H1 (cell line): Measurements from ENCODE around the gene FARS2. TPM values are rescaled to one million over a fixed set of nuclear protein-coding genes. Genes with fewer than 3 reads are reported as not detected.

Experiments used
- CTCF ChIA-PET: fragments of 300-600 bp; sonication (Branson Sonifier 250); formaldehyde crosslinking; loops from one replicate; lab custom pipeline; 2021; ENCODE audit not compliant: partially characterized antibody; lab: Charles Lee
- POLR2A ChIA-PET: fragments of 300-600 bp; sonication (Branson Sonifier 250); formaldehyde crosslinking; loops from one replicate; lab custom pipeline; 2021; ENCODE audit warnings: inconsistent platforms; ENCODE audit not compliant: partially characterized antibody; lab: Charles Lee
- DNase-seq, 2 experiments: peaks; one replicate each; pipeline versions ENCODE4 v3.0.0 to v3.0.0-alpha.2; 2010 to 2022; ENCODE audit warnings: low spot score in 2 of 2, low read depth in 1 of 2, mixed read lengths in 1 of 2
- FAIRE-seq: peaks from 2 replicates; lab custom pipeline; 2011; peaks lifted over from hg19 to GRCh38; lab: Jason Lieb, UNC
- H2AFZ ChIP-seq: 2 replicates; pipeline ENCODE4 v1.8.1; 2012; ENCODE audit warnings: low read length, inconsistent platforms
- H2AK5ac ChIP-seq: 2 replicates; pipeline ENCODE4 v1.6.1; 2013; ENCODE audit warnings: low read depth, low read length
- H2BK120ac ChIP-seq: replicated peaks from 2 replicates; pipeline ENCODE3; 2013; ENCODE audit warnings: low read depth, low read length, inconsistent platforms
- H2BK12ac ChIP-seq: 2 replicates; pipeline ENCODE4 v1.6.1; 2013; ENCODE audit warnings: low read depth, low read length
- H2BK15ac ChIP-seq: 2 replicates; pipeline ENCODE4 v1.6.1; 2013; ENCODE audit warnings: low read length
- H2BK20ac ChIP-seq: 2 replicates; pipeline ENCODE4 v1.6.1; 2013; ENCODE audit warnings: low read length
- H2BK5ac ChIP-seq: 2 replicates; pipeline ENCODE4 v1.6.1; 2013; ENCODE audit warnings: low read depth, low read length
- H3K14ac ChIP-seq: 2 replicates; pipeline ENCODE4 v1.6.1; 2013; ENCODE audit warnings: inconsistent platforms; ENCODE audit not compliant: insufficient read length
- H3K18ac ChIP-seq: 2 replicates; pipeline ENCODE4 v1.6.1; 2013; ENCODE audit warnings: low read length; ENCODE audit errors: extremely low read depth
- H3K23ac ChIP-seq: 2 replicates; pipeline ENCODE4 v1.6.1; 2013; ENCODE audit warnings: inconsistent platforms; ENCODE audit not compliant: insufficient read length
- H3K23me2 ChIP-seq: 2 replicates; pipeline ENCODE4 v1.6.1; 2013; ENCODE audit warnings: low read depth, low read length
- H3K27ac ChIP-seq: 2 replicates; pipeline ENCODE4 v1.6.1; 2011; ENCODE audit warnings: low read depth, low read length, inconsistent platforms
- H3K27me3 ChIP-seq, 4 experiments: replicated peaks in 1 of 4; 1 replicate in 1 of 4; 2 replicates in 3 of 4; pipeline versions ENCODE4 v1.6.1 to v1.8.1; 2011 to 2013; ENCODE audit warnings: low read length in 3 of 4, mild to moderate bottlenecking in 3 of 4, inconsistent platforms in 2 of 4, mixed read lengths in 2 of 4, moderate library complexity in 1 of 4; ENCODE audit not compliant: control insufficient read depth in 3 of 4, insufficient read depth in 3 of 4; ENCODE audit errors: extremely low read depth in 1 of 4
- H3K36me3 ChIP-seq, 4 experiments: 2 replicates each; pipeline versions ENCODE4 v1.6.1 to v1.8.1; 2011 to 2013; ENCODE audit warnings: mild to moderate bottlenecking in 4 of 4, low read length in 3 of 4, moderate library complexity in 2 of 4, control low read depth in 1 of 4, inconsistent platforms in 1 of 4; ENCODE audit not compliant: insufficient read depth in 4 of 4, control insufficient read depth in 2 of 4
- H3K4ac ChIP-seq: replicated peaks from 2 replicates; pipeline ENCODE3; 2013; ENCODE audit warnings: low read length, low read depth, mixed read lengths, inconsistent platforms; ENCODE audit not compliant: insufficient read length
- H3K4me1 ChIP-seq, 4 experiments: replicated peaks in 1 of 4; 1 replicate in 1 of 4; 2 replicates in 3 of 4; pipeline versions ENCODE4 v1.6.1 to v1.8.1; 2011 to 2013; ENCODE audit warnings: low read length in 3 of 4, inconsistent platforms in 2 of 4, mixed read lengths in 1 of 4; ENCODE audit not compliant: insufficient read depth in 4 of 4, control insufficient read depth in 3 of 4
- H3K4me2 ChIP-seq, 2 experiments: 2 replicates each; pipeline versions ENCODE4 v1.6.1 to v1.8.1; 2011 to 2013; ENCODE audit warnings: low read depth in 2 of 2, low read length in 2 of 2, control low read depth in 1 of 2, inconsistent platforms in 1 of 2, mild to moderate bottlenecking in 1 of 2; ENCODE audit not compliant: insufficient read depth in 1 of 2
- H3K4me3 ChIP-seq, 4 experiments: fragments of 200-600, 300-600 bp in 1 of 4; sonication (generic), shearing (Covaris generic), sonication (Bioruptor Twin) in 1 of 4; 2 replicates each; pipeline versions ENCODE4 v1.5.1 to v1.8.1; 2011 to 2016; ENCODE audit warnings: low read length in 4 of 4, low read depth in 3 of 4, control low read depth in 2 of 4, inconsistent platforms in 2 of 4, mild to moderate bottlenecking in 2 of 4, mixed read lengths in 1 of 4, moderate library complexity in 1 of 4; ENCODE audit not compliant: insufficient read depth in 2 of 4; ENCODE audit errors: extremely low read depth in 1 of 4
- H3K56ac ChIP-seq: replicated peaks from 2 replicates; pipeline ENCODE3; 2013; ENCODE audit warnings: low read depth, mild to moderate bottlenecking, mixed read lengths, low read length, inconsistent platforms; ENCODE audit not compliant: insufficient read length
- H3K79me1 ChIP-seq: 2 replicates; pipeline ENCODE4 v1.6.1; 2013; ENCODE audit warnings: low read depth, low read length, control low read depth
- H3K79me2 ChIP-seq, 2 experiments: 2 replicates each; pipeline versions ENCODE4 v1.6.1 to v1.8.1; 2012 to 2013; ENCODE audit warnings: low read length in 2 of 2, mild to moderate bottlenecking in 2 of 2, inconsistent platforms in 1 of 2; ENCODE audit not compliant: insufficient read depth in 2 of 2, control insufficient read depth in 1 of 2
- H3K9ac ChIP-seq, 4 experiments: replicated peaks in 1 of 4; 1 replicate in 1 of 4; 2 replicates in 3 of 4; pipeline versions ENCODE4 v1.6.1 to v1.8.1; 2011 to 2013; ENCODE audit warnings: low read depth in 3 of 4, low read length in 3 of 4, control low read depth in 2 of 4, mild to moderate bottlenecking in 2 of 4, moderate library complexity in 2 of 4, inconsistent platforms in 1 of 4; ENCODE audit errors: extremely low read depth in 1 of 4
- H3K9me3 ChIP-seq, 2 experiments: 2 replicates each; pipeline versions ENCODE4 v1.6.1 to v1.8.1; 2012 to 2013; ENCODE audit warnings: mild to moderate bottlenecking in 2 of 2, moderate library complexity in 2 of 2, control low read depth in 1 of 2, inconsistent platforms in 1 of 2, low read depth in 1 of 2, low read length in 1 of 2, mixed read lengths in 1 of 2; ENCODE audit not compliant: insufficient read depth in 2 of 2
- H4K20me1 ChIP-seq, 2 experiments: replicated peaks in 1 of 2; 2 replicates each; pipeline versions ENCODE3 to v1.8.1; 2011 to 2013; ENCODE audit warnings: inconsistent platforms in 2 of 2, low read length in 2 of 2, mild to moderate bottlenecking in 1 of 2; ENCODE audit not compliant: insufficient read depth in 2 of 2, control insufficient read depth in 1 of 2
- H4K5ac ChIP-seq: 2 replicates; pipeline ENCODE4 v1.6.1; 2013; ENCODE audit warnings: low read length, low read depth, mixed read lengths, inconsistent platforms; ENCODE audit not compliant: insufficient read length
- H4K8ac ChIP-seq: 2 replicates; pipeline ENCODE4 v1.8.0; 2013; ENCODE audit warnings: mild to moderate bottlenecking, moderate library complexity, low read length, inconsistent platforms; ENCODE audit not compliant: insufficient read depth; ENCODE audit errors: extremely low read depth
- H4K91ac ChIP-seq: replicated peaks from 2 replicates; pipeline ENCODE3; 2013; ENCODE audit warnings: low read length, mixed read lengths, inconsistent platforms; ENCODE audit not compliant: insufficient read length
- CBX8 ChIP-seq: fragments of 300-800, 300-1000 bp; sonication (generic); IDR thresholded peaks from 2 replicates; pipeline ENCODE4 v1.7.1; 2016; ENCODE audit warnings: low read depth, low read length, borderline replicate concordance
- WGBS, 2 experiments: shearing (Covaris generic) in 1 of 2; methylation state at CpG; one replicate each; pipeline versions ENCODE4 v1.1.6 to v1.1.7; 2013 to 2015; ENCODE audit warnings: low lambda C conversion rate in 2 of 2, mixed read lengths in 2 of 2, inconsistent platforms in 1 of 2, low coverage in 1 of 2, missing lambda C conversion rate in 1 of 2; ENCODE audit not compliant: insufficient replicate concordance in 2 of 2, insufficient coverage in 1 of 2, insufficient read length in 1 of 2; ENCODE audit errors: extremely low coverage in 1 of 2, missing lambda C conversion rate in 1 of 2; 5-methylcytosine and 5-hydroxymethylcytosine counted together
- polyA plus RNA-seq, 7 experiments: library from polyadenylated mRNA; depleted of rRNA in 3 of 7; stranded (reverse) in 5 of 7; unstranded in 2 of 7; fragments of >200 nt in 5 of 7; fragments of 200-250 nt in 2 of 7; gene quantifications; 1 replicate in 5 of 7; 2 replicates in 1 of 7; 4 replicates in 1 of 7; pipeline versions ENCODE4 v1.2.1 to v1.2.3, GENCODE V29; 2011 to 2013; ENCODE audit warnings: missing spikeins in 2 of 7, mixed read lengths in 2 of 7
- total RNA-seq: library from RNA; stranded (reverse); fragmentation: NEBNext Ultra II Directional; extraction: Animal tissue kit (Norgen Biotek cat#: 25700); gene quantifications from 2 replicates; pipeline ENCODE4 v1.2.1, GENCODE V29; 2021

The FARS2 gene
- total and polyA plus RNA-seq, 2 of the 8 experiments (the other 6 are each of a cell fraction or from before 2014, with no cell fraction given) = 11.7 to 14.4 TPM

GRCh38 chr6:5241252-5241651, 20.1 kb upstream of the FARS2 start:
- H3K9me3 ChIP-seq = no peaks in the 10 kb centered on the region
- H3K4me1 ChIP-seq = peaks cover 0 to 4% (median 1%) of the 10 kb centered on the region in 4 experiments; a peak in 2 of 7 replicates
- H3K23me2 ChIP-seq = no peaks in the 10 kb centered on the region
- H2BK5ac ChIP-seq = no peak overlapping the region
- peaks cover 0 to 33% of the 10 kb centered on the region in 2 experiments for H3K79me2 ChIP-seq
- FAIRE-seq = no peak
- H2BK15ac ChIP-seq = no peak overlapping the region
- H3K9ac ChIP-seq = no peak overlapping the region
- no peak overlapping the region for H3K56ac ChIP-seq
- no peak overlapping the region for H2BK120ac ChIP-seq
- no peak overlapping the region for H3K4me3 ChIP-seq
- DNase-seq = no peak
- no peak overlapping the region for H3K4me2 ChIP-seq
- H2BK12ac ChIP-seq = no peak overlapping the region
- H3K18ac ChIP-seq = no peak overlapping the region
- H3K79me1 ChIP-seq = peaks cover 18% of the 10 kb centered on the region
- no peak overlapping the region for H3K14ac ChIP-seq
- POLR2A ChIA-PET = interaction anchor here (0.9 to 1.2 kb wide), 3 partner anchors 11 to 20 kb away, joined by 3 to 4 read pairs (median 3); partner anchors contain the start of genes FARS2 and LYRM4
- no peak overlapping the region for H4K5ac ChIP-seq
- H4K8ac ChIP-seq = no peak overlapping the region
- H4K91ac ChIP-seq = no peak overlapping the region
- no peak overlapping the region for H2AK5ac ChIP-seq
- H3K36me3 ChIP-seq = no peaks in the 10 kb centered on the region
- TF ChIP-seq CBX8 = no peak
- H3K23ac ChIP-seq = no peak overlapping the region
- no peaks in the 10 kb centered on the region for H3K27me3 ChIP-seq
- no peak overlapping the region for H2BK20ac ChIP-seq
- WGBS, 2 experiments = 69% methylated on average over 2 of the region's 2 CpGs; no CpG with 5 or more reads in 1 of the 2 experiments
- H2AFZ ChIP-seq = no peak overlapping the region
- peaks cover 4 to 11% of the 10 kb centered on the region in 2 experiments for H4K20me1 ChIP-seq
- CTCF ChIA-PET = interaction anchor here (0.6 to 1.5 kb wide), 6 partner anchors 10 to 138 kb away, joined by 3 to 6 read pairs (median 4); no protein-coding TSS in a partner anchor
- no peak overlapping the region for H3K4ac ChIP-seq
- no peak overlapping the region for H3K27ac ChIP-seq
